HPDE6-E6E7 (cell line): ENCODE data around the gene TSHZ1.

ENCODE experiments used
- DNase-seq: peaks from one replicate; pipeline ENCODE4 v3.0.0; 2011; ENCODE audit warnings: missing footprints; ENCODE audit errors: extremely low spot score

The TSHZ1 gene

DNA sequence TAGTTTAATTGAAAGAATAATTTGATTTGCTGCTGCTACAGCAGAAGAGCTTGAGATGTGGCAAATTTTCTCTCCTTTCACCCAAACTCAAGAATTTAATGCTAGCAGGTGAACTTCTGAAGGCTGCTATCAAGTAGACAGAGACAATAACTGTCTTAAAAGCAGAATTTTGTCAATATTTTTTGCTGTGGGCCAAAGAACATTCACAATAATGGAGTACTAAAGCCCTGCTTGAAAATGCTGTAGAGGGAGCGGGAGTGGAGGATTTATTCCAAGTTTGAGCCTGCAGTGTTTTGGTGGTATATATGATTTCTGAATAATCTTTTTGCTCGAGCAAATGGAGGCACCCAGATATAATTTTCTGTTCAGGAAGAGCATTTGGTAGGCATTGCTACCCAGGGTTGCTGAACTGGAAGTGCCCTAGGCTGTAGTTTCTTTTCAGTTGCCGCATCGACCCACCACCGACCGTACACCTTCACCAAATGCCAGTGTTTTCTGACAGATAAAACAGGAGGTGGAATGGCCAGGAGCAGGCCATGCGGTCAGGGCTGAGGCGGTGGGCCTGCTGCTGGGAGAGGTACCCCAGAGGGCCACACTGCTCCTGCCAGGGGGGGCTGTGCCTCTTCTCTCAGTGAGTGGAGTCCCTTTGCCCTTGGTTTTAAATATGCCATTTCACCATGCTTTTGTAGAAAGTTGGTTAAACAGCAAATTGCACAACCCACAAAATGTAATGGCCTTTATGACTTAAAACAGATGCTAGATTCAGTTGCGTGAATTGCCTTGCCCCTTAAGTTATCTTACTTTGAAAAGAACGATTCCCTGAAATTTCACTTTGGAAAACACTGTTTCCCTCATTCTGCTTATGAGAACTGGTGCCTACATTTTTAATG is 36.4 kb downstream of the TSHZ1 start:
- DNase-seq = no peak

DNA sequence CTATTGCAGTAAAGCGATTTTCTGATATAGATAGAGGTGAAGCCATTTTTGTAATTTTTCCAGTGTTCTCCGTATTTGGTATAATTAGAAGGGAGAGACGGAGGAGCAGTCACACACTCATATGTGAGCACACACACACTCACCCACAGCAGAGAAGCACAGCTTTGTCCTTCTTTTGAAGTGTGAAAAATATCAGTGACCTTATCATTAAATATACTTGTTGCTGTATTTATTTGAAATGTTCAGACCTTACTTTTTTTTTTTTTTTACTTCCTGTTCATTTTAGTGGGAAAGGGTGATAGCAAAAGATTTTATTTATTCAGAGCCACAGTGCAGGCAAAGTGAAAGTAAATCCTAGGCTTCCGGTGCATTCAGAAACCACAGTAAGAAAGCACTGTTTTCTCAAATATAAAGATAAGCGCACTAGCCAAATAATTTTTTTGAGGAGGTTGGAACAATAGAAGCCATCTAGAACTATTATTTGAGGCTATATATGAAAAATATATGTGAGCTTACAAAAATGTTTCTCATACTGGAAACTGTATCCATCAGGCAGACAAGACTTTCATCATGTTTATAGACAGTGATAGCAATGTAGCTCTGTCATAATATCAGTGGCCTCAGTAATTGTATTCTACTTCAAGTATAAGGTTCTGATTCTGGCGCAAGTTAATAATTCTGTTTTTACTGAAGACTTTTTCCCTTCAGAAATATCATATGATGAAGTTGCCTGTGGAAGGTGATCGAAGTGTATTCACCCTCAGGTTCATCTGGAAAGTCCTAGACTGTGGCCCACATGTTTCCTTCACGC is 37.2 kb downstream of the TSHZ1 start:
- DNase-seq = no peak

DNA sequence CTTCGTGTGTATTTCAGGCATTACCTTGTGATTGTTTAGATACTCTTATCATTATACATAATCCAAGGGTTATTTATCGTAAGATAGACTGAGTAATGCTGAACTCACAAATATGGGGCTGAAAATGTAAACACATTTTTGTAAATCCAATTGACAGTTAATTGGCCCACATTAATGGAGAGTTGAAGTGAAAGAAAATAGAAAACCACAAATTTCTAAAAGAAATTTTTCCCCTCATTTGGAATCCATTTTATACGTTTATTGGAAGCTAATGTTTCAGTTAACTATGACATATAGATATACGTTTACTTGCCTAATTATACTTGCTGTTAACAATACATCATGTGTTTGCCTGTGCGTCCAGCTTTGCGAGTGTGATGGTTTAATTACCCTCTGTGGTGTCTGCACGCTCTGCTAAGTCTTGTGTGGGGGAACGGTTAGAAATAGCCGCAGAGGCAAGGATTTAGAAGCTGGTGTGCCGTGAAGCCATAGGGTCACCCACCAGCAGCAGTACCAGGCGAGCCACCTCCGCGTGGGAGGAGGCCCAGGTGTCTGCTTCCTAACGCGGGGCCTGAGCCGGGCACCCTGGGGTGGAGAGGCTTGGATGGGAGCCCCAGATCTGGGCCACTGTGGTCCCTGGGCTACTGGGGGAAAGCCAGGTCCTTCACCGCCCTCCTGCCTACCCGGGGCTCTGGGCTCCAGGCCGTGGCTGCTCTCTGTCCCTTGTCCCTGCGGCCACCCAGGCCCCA is 38.0 kb downstream of the TSHZ1 start:
- DNase-seq = no peak

DNA sequence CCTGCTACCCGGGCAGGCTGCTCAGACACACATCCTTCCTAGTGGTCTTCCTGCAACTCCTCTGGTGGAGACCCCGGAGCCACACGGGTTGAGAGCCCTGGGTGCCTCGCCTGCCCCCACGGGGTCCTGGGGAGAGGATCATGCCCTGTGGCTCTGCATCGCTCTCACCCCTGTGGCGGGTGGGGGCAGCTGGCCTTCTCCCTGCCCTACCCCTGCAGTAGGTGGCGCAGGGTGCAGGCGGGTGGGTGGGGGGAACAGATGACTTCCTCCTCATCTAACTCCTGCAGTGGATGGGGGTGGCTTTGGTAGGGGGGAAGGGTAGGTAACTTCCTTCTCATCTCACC is 38.5 kb downstream of the TSHZ1 start:
- DNase-seq = no peak

DNA sequence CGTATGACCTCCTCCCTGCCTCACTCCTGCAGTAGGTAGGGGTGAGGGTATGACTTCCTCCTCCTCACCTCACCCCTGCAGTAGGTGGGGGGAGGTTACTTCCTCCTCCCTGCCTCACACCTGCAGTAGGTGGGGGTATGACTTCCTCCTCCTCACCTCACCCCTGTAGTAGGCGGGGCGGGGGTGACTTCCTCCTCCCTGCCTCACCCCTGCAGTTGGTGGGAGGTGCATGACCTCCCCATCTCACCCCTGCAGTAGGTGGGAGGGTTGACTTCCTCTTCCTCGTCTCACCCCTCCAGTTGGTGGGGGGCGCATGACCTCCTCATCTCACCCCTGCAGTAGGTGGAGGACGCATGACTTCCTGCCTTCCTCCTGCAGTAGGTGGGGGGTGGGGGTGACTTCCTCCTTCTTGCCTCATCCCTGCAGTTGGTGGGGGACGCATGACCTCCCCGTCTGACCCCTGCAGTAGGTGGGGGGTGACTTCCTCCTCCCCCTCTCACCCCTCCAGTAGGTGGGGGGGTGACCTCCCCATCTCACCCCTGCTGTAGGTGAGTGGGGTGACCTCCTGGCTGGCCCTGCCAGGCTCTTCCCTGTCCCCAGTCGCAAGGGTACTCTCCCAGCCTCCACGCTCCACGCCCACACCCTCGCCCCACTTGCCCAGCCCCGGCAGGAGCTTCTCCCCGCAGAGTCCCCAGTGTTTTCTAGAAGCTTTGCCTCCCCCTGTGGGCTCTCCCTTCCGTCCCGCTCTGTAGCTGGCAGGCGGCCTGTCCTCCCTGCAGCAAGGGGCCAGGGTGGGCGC is 39.3 kb downstream of the TSHZ1 start:
- no peak for DNase-seq

DNA sequence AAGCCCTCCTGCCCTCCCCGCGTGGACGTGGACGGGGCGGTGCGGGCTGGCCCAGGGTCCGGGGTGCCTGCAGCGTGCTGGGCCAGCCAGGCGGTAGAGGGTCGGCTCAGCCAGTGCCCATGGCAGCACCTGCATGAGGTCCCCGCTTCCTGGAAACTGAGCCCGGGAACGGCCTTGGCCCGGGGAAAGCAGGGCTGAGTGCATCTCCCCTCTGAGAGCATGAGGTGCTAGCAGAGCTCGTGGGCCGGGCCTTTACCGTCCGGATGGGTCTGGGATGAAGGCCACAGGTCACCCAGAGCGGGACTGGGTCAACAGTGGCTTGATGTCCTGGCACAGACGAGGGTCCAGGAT is 39.8 kb downstream of the TSHZ1 start:
- no peak for DNase-seq

DNA sequence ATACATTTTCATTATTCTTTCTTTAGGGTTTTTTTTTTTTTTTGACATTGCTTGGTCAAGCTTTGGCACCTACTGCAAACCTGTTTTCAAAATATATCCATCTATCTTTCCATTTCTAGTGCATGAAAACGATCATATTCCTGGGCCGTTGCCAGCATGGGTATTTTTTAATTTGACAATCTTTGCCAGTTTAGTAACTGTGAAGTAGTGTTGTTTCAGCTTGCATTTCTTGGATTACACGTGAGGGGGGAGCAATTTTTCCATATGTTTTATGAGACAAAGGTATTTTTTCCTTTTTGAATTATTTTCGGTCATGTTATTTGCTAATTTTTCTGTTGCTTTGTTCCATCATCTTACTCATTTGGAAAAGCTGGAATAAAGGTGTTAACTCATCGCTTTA is 40.9 kb downstream of the TSHZ1 start:
- no peak for DNase-seq

DNA sequence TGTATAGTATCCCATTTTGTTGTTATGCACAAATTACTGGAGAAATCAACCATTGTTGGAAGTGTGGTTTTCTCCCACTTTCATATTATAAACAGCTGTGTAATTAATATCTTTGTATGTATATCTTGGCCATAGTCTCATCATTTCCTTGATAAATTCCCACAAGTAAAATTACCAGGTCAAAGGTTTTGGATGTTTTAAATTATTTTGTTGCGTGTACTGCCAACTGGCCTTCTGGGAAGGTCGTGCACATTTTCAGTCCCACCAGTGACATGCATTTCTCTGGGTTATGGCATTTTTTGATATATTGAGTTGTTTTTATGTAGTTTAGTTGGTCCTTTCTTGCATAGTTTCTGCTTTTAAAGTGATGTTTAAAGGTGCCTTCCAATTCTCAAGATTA is 41.5 kb downstream of the TSHZ1 start:
- no peak for DNase-seq

DNA sequence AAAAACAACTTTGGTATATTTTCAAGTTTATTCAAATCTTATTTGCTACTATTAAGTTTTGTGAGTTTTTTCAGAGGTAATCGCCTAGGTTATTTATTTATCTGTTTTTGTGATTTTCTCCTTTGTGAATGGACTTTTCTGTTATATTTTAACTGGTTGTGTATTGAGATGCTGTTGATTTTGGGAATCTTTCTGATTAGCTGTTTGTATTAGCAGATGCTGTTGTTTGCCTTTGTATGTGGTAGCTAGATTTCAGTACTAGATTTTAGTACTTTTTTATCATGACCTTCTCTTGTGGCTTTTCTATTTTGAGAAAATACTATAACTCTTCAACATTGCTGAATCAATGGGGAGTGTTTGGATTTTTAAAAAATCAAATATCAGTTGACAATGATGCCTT is 42.4 kb downstream of the TSHZ1 start:
- DNase-seq = no peak

DNA sequence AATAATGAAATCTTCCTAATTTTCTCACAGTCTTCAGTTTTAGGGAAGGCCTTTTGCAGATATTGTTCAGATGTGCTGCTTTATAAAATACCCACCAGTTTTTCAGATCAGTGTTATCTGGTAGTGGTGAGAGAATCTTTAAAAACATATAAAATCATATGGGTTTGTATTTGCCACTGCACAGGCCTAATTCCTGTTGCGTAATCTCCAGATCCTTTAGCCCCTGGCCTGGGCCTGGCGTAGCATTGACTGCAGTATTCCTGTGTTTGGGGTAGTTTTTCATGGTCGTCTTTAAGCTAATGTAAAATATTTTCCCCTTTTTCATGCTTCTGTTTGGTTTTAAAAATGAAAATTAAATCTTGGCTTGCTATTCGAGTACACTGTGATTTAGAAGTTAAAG is 43.2 kb downstream of the TSHZ1 start:
- DNase-seq = no peak

DNA sequence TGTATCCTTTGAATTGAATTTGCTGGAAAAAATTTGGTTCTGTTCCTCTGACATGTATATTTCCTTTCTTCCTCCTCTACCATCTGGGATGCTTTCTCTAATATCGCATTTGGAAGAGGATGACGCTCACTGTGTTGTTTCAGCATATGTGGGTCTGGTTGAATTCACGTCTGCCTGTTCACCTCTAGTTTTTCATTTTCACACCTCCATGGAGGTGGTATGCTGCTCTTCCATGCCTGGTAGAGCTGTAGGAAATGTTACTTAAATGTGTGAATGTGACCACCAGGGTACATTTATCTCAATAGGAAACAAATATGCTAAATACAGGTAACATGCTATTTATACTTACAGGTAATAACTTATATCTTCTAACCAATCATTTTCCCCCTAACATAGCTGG is 44.5 kb downstream of the TSHZ1 start:
- DNase-seq = no peak

DNA sequence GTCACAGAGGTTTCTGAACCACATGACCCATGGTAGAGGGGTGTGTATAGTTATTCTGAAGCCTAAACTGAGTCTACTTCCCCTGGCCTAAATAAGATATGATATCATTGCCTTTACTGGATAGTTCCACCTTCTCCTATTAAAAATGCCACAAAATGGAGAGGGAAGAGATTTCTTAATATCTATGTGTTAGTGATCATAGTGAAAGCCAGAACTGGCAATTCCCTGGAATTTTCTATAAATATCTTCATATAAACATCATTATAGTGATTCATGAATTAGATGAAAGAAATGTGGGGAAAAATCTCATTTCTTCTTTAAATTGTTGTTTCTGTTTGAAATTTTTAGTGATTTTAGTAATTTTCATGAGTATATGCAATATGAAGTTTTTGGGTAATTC is 45.8 kb downstream of the TSHZ1 start:
- DNase-seq = no peak

DNA sequence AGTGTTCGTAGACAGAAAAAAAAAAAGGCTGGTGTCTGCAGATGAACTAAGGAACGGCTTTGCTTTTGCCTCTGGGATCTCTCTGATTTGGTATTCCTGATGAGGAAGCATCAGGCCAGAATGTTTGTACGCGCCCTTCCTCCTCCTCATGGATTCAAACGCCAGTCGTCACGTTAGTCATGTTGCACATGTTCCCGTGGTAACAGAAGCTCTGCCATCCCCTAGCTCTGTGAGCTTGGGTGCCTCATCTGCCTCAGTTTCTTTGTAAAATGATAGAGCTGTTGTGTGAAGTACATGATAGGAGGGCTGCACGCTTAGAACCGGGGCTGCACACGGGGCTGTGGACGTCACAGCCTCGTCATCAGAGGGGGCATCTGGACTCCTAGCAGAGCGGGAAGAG is 47.0 kb downstream of the TSHZ1 start:
- no peak for DNase-seq

DNA sequence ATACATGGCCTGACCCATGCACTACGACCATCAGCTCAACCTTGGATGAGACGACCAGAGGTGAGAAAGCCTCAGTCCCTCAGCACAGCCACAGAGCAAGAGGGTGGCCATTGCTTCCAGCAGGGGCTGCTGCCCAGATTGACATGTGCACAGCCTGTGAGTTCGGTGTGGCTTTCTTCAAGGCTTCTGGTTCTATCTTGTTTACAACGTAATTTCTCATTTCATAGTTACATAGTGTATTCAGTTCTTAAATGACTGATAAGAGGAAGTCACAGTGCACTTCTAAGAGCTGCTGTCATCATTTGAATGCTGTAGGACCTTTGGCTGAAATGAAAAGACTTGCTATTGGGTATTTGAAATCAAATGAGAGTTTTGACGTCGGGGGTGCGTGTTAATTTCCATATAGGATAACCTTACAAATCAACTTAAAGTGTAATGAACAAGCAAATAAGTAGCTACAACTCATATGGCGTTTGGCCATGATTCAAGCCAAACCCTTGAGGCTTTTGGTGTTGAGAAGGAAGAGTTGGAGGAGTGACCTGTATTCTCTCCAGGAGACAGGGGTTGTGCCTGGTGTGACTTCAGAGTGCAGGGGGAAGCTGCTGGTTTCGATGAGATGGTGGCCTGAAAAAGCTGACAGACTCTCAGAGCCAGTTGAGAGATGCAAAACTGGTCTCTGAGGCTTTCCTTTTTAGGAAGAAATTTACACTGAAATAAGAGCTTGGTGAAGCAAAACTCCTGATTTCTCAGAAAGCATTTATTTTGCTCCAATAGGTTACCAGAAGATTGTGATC is 51.0 kb downstream of the TSHZ1 start:
- no peak for DNase-seq

DNA sequence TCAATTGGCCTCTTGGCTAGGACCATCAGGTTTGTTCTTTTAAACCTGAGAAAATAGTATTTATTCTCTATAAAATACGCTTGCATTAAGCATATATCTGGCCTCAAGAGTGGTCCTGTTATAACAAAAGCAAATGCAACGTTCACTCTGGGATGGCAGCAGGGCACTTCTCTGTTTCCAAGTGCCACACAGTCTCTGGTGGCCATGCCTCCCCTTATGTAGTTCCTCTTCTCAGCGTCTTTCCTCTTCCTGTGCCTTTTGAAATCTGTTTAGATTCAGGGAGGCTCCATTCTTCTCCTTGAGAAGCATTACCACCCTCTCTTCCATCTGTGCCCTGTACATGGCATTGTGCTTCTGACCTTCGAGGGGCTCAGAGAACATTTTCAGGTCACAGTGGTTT is 51.9 kb downstream of the TSHZ1 start:
- DNase-seq = no peak

DNA sequence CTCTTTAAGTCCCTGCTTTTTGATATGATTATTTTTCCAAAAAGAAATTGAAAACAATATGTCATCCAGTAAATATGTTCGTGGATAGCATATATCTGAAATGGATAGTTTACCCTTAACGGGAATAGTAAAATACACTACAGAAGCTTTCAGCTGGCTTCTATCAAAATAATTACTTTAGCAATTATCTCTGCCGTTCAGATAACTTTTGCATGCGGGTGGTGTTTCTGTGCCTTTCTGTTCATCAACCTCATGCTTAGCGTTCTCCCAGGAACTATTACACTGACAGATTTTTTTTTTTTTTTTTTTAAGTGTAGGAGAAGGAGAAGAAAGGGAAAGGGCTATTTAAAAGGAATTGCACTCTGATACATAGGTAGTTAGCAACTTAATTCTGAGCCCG is 53.6 kb downstream of the TSHZ1 start:
- DNase-seq = no peak

DNA sequence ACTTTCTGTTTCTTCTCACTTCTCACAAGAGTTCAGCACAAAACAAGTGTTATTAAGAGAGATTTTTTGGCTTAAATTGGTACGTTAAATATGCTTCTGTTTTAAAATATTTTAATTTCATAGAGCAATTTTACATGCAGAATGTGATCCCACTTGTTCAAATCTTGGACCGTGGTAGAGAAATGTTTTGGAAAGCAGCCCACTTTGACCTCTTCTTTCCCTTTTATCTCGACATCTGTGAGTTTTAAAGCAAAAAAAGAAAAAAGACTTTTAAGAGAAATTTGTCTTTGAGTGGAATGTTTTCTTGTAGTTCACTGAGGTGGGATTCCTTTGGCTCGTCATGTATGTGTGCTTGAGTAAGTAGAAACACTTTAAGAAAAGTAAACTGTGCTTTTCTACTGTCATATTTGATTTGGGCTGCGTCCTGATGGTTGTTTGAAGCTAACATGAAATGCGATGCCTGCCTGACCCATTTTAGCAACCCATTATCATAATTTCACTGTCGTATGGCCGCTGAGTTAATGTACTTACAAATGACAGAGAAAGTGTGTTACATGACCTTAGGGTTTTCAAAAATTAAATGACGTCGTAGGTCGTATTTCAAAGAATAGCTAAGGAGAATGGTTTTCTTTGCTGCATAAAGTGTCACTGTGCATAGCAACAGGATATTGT is 54.5 kb downstream of the TSHZ1 start:
- DNase-seq = no peak

DNA sequence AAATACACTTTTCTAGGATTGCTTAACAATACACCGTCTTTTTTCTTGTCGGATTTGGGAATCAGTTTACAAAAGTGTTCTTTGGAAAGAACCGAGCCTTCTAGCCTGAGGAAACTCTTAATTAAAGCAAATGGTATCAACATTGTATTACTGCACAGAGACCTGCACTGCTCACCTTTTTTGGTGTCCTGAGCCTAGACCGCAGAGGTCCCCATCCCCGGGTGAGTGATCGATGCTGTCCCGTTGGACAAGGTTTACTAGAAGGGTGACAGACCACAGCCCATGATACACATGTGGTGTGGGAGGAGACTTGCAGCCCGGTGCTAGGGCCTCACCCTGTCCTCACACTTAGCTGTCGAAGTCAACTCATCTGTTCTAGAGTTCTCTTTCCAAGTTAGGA is 55.3 kb downstream of the TSHZ1 start:
- DNase-seq = no peak

DNA sequence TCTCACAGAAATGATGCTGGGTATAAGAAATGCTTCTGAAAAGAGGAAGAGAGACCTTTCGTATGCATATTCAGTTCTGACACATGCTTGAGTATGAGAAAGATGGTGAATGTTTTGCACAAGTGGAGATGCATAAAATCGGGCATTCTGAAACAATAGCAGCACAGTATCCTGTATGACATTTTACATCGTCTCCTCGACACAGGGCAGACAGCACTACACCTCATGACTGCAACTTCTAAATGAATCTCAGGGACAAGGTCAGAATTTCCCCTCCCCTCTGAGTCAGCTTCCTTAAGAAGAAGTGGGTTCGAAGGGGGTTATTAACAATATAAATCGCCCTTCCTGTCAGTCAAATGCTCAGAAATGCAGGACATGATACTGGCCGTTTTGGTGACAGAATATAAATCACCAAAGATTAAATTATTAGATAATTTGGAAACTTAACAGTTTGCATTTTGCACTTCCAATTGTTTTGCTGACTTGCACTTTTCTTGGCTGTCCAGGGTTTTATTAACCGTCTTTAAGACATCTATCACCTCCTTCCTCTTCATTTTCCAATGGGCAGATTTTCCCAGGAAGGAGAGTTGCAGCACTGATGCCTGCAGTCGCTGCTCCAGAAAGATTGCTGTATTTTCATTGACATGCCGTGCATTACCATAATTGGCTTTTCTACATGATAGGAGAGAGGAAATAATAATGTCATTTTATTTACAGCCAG is 57.2 kb downstream of the TSHZ1 start:
- DNase-seq = no peak

DNA sequence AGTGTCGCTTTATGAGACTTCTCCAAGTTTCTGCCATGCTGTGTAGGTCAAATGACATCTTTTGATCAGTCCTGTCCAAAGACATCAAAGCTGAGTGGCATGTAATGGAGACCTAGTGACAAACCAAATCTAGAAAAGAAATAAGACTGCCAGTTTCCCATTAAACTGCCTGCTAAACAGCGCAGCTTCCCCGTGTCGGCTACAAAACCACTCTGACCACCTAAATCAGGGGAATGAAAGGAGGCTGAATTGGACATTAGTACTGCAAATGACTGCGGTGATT is 57.7 kb downstream of the TSHZ1 start:
- no peak for DNase-seq
